Stimulated activated naive B cell treated with anti-CD40 and anti-IgM and Interleukin-4, amounts not matched to agents 10 μg/mL and 1 μg/mL and 100 μg/mL, for 72 hours (primary cell): Measurements from ENCODE around the gene LITAF.
A peak's percentile ranks its signal among the peaks of the same experiment; 100 is the strongest.

Experiments
- ATAC-seq, 2 donors: fragments of 150-1000 bp; cut with Tn5 transposase; replicated peaks; 2 replicates each; pipeline ENCODE4 v1.10.0; 2021; ENCODE audit warnings: moderate library complexity in 1 of 2
- DNase-seq: peaks from one replicate; pipeline ENCODE4 v3.0.0; 2021
- H3K27ac Mint-ChIP-seq: one replicate; pipeline ENCODE4 v1.8.0; 2022; ENCODE audit warnings: mild to moderate bottlenecking, mixed read lengths
- H3K27me3 Mint-ChIP-seq, 2 donors: one replicate each; pipeline ENCODE4 v1.8.0; 2022; ENCODE audit warnings: mixed read lengths in 2 of 2
- H3K36me3 Mint-ChIP-seq, 2 donors: one replicate each; pipeline ENCODE4 v1.8.0; 2022; ENCODE audit warnings: mixed read lengths in 2 of 2, mild to moderate bottlenecking in 1 of 2
- H3K4me1 Mint-ChIP-seq, 2 donors: one replicate each; pipeline ENCODE4 v1.8.0; 2022; ENCODE audit warnings: mixed read lengths in 2 of 2, mild to moderate bottlenecking in 1 of 2
- H3K4me3 Mint-ChIP-seq, 2 donors: one replicate each; pipeline ENCODE4 v1.8.0; 2022; ENCODE audit warnings: mild to moderate bottlenecking in 2 of 2, mixed read lengths in 2 of 2, moderate library complexity in 1 of 2
- H3K9me3 Mint-ChIP-seq, 2 donors: one replicate each; pipeline ENCODE4 v1.8.0; 2022; ENCODE audit warnings: mixed read lengths in 2 of 2, mild to moderate bottlenecking in 1 of 2

The LITAF gene

GRCh38 chr16:11626657-11627291, 40.1 kb upstream of the LITAF start:
- H3K36me3 Mint-ChIP-seq: peaks cover 0 to 4% of the 10 kb centered on the region in 2 donors
- H3K4me3 Mint-ChIP-seq: no peak overlapping the region

DNA sequence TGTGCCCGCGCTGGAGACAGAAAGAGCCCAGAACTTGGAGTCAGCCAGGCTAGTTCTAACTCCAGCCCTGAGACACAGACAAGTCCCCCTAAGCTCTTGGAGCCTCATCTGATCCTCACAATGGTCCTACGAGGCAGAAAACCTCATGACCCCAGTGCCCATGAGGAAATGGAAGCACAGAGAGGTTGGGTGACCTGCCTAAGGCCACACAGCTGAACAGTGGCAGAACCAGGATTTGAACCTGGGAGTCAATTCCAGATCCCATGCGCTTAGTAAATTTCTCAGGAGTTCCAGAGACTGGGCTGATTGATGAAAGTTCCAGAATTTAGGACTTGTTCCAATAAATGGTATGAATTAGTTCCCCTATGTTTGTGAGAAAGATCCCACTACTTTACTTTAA, 39.0 kb upstream of the LITAF start:
- Mint-ChIP-seq H3K9me3 (no peaks in the 10 kb centered on the region), H3K4me1 (peaks cover 48 to 69% of the 10 kb centered on the region in 2 donors), H3K4me3 (no peak overlapping the region), H3K27ac (no peak overlapping the region), H3K36me3 (peaks cover 3 to 4% of the 10 kb centered on the region in 2 donors), H3K27me3 (no peaks in the 10 kb centered on the region)
- DNase-seq (no peak), ATAC-seq (no peak)

More at GRCh38 chr16:11626657-11627291, 40.1 kb upstream of the LITAF start:
- Mint-ChIP-seq H3K27ac (peak overlapping the region; percentile 20), H3K4me1 (peaks cover 43 to 59% of the 10 kb centered on the region in 2 donors), H3K27me3 (no peaks in the 10 kb centered on the region), H3K9me3 (no peaks in the 10 kb centered on the region)
- ATAC-seq (no peak), DNase-seq (no peak)

DNA sequence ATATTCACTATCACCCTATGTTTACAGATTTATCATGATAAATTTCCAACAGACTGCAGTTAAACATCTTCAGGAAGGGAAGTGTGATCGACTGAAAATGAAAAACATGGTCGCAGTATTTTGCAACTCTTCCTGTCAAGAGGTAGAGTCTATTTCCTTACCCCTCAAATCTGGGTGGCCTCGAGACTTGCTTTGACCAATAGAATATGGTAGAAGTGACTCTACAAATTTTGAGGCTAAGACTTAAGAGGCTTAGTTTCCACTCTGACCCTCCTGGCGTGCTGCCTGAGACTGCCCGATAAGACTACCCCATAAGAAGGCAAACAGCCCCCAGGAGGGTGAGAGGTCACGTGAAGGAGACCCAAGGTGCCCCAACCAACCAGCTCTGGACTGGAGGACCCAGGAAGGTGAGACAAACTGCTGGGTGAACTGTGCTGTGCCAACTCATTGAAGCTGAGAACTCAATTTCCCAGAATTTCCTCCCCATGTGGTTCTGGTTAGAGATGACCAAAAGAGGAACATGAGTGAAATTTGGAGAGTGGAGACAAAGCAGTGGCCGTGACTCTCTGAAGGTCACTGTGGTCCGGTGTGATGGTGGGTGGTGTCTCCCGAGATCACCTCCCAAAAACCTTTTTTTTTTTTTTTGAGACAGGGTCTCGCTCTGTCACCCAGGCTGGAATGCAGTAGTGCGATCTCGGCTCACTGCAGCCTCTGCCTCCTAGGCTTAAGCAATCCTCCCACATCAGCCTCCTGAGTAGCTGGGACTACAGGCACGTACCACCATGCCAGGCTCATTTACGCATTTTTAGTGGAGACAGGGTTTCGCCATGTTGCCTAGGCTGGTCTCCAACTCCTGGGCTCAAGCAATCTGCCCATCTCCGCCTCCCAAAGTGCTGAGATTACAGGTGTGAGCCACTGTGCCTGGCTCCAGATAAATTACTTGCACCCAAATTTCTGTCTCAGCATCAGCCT, 38.2 kb upstream of the LITAF start:
- Mint-ChIP-seq H3K4me3 (peak overlapping the region; percentile 34 to 43), H3K36me3 (peaks cover 6 to 8% of the 10 kb centered on the region in 2 donors), H3K4me1 (peaks cover 49 to 69% of the 10 kb centered on the region in 2 donors), H3K9me3 (peaks cover 4% of the 10 kb centered on the region in 2 donors), H3K27me3 (no peaks in the 10 kb centered on the region), H3K27ac (peak overlapping the region; percentile 90)
- DNase-seq (no peak), ATAC-seq (peak; percentile 37 to 42)

DNA sequence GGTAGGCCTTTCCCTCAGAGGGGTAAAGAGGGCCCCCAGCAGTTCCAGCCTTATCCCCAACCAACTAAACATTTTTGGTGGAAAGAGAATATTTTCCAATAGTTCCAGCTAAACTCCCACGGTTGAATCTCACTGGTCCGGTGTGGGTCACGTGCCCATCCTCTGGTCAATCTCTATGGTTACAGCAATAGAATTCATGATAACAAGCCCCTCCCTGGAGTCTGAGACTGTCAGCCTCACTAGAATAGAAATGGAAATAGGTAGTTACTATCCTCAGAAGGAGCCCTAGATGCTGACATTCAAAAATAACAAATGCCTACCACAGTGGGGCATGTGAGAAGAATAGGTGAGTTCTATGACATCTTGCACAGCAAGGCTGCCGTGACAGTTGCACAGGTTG, 37.5 kb upstream of the LITAF start:
- Mint-ChIP-seq H3K4me3 (peak overlapping the region in 1 of 2 donors; percentile 29), H3K27me3 (no peaks in the 10 kb centered on the region), H3K4me1 (peaks cover 47 to 69% of the 10 kb centered on the region in 2 donors), H3K27ac (peak overlapping the region; percentile 90), H3K9me3 (peaks cover 4% of the 10 kb centered on the region in 2 donors), H3K36me3 (peaks cover 6 to 8% of the 10 kb centered on the region in 2 donors)
- DNase-seq (no peak), ATAC-seq (no peak)

DNA sequence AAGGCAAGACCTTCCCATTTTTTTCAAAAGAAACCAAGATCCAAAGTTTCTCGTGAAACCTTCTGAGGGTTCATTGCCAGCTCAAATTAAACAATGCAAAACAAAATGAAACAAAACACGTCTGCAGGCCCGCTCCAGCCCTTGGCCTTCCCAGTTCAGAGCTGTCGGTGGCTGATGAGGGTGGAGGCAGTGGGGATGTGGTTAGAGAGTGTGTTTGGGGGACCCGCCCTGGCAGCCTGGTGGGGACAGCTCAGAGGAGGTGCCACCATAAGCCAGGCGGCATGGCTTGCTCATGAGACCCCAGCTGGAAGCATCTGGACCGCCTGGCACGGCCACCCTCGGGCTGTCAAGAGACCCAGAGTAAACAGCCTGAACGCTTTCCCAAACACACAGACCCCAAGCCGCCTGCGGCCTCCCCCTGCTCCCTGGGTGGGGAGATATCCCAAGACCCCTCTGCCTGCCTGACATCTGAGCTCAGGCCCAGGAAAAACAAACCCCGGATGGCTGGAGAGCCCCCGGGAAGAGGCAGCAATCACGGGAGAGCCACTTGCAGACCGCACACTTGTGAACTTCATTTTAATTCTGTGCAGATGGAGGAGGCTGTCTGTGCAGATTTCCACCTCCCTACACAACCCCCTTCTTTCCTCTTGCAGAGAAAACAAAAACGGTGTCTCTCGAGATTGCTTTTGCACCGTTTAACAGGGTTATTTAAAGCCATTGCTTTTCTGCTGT, 35.4 kb upstream of the LITAF start:
- H3K27me3 Mint-ChIP-seq: no peaks in the 10 kb centered on the region
- peaks cover 4% of the 10 kb centered on the region in 2 donors for H3K9me3 Mint-ChIP-seq
- peak overlapping the region; percentile 86 for H3K27ac Mint-ChIP-seq
- ATAC-seq (peak; percentile 46 to 52), DNase-seq (no peak)
- peaks cover 41 to 67% of the 10 kb centered on the region in 2 donors for H3K4me1 Mint-ChIP-seq
- H3K4me3 Mint-ChIP-seq: peak overlapping the region; percentile 77 to 78
- H3K36me3 Mint-ChIP-seq: peaks cover 6 to 8% of the 10 kb centered on the region in 2 donors

DNA sequence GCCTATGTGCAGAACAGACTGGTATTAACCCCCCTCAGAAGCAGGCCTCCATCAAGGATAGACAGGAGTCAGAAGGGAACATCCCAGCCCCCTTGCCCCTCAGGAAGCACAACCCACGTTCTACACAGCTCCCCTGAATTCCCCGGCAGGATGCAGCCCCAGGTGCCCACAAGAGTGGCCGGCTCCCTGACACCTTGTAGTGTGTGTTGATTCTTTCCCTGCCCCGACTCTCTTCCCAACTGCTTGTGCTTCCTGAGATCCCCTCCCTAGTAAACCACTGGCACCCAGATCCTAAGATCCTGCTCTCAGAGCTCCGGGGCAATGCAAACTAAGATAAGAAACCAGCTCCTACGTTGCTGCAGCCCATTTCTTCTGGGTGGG, 34.8 kb upstream of the LITAF start:
- Mint-ChIP-seq H3K4me3 (peak overlapping the region; percentile 77 to 78), H3K27ac (peak overlapping the region; percentile 86), H3K27me3 (no peaks in the 10 kb centered on the region), H3K9me3 (peaks cover 4% of the 10 kb centered on the region in 2 donors), H3K4me1 (peaks cover 41 to 67% of the 10 kb centered on the region in 2 donors), H3K36me3 (peaks cover 6 to 8% of the 10 kb centered on the region in 2 donors)
- ATAC-seq (no peak), DNase-seq (no peak)

DNA sequence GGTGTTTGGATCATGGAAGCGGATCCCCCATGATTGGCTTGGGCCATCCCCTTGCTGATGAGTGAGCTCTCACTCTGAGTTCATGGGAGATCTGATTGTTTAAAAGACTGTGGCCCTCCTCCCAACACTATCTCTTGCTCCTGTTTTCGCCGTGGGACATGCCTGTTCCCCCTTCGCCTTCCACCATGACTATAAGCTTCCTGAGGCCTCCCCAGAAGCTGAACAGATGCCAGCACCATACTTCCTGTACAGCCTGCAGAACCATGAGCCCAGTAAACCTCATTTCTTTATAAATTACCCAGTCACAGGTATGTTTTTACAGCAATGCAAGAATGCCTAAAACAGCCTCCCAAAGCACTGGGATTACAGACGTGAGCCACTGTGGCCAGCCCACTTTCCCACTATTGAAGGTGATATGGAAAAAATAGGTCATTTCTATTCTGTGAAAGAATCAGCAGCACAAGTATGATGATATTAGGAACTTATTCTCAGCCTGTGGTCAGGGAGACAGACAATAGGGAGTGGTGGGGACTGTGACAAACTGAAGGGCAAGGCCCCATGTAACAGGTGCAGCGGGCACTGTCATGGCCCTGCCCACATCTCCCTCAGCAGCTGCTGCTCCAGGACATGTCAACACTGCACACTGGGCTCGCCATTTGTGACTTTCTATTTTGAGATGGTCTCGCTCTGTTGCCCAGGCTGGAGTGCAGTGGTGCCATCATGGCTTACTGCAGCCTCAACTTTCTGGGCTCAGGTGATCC, 33.7 kb upstream of the LITAF start:
- peaks cover 4% of the 10 kb centered on the region in 2 donors for H3K9me3 Mint-ChIP-seq
- peaks cover 38 to 62% of the 10 kb centered on the region in 2 donors for H3K4me1 Mint-ChIP-seq
- no peak overlapping the region for H3K4me3 Mint-ChIP-seq
- ATAC-seq (peak in 1 of 2 donors; percentile 15), DNase-seq (no peak)
- H3K36me3 Mint-ChIP-seq: peaks cover 6 to 8% of the 10 kb centered on the region in 2 donors
- H3K27ac Mint-ChIP-seq: no peak overlapping the region
- H3K27me3 Mint-ChIP-seq: no peaks in the 10 kb centered on the region

DNA sequence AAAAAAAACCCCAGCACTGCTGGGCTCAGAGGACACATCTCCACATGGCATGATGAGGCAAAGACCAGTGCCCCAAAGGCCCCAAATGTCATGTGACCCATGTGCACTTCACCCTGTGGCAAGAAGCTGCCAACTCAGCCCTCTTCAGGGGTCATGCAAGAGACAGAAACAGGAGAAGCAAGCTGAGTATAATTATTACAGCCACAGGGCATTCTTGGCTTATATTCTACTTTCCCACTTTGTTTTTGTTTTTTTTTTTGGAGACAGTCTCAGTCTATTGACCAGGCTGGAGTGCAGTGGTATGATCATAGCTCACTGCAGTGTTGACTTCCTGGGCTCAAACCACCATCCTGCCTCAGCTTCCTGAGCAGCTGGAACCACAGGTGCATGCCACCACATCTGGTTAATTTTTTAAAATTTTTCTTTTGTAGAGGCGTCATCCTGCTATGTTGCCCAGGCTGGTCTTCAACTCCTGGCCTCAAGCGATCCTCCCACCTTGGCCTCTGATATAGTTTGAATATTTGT, 32.7 kb upstream of the LITAF start:
- Mint-ChIP-seq H3K36me3 (peaks cover 6 to 8% of the 10 kb centered on the region in 2 donors), H3K4me3 (no peak overlapping the region), H3K4me1 (peaks cover 31 to 59% of the 10 kb centered on the region in 2 donors), H3K9me3 (peaks cover 4% of the 10 kb centered on the region in 2 donors), H3K27me3 (no peaks in the 10 kb centered on the region), H3K27ac (peak overlapping the region; percentile 59)
- DNase-seq: no peak
- peak; percentile 64 to 73 for ATAC-seq

DNA sequence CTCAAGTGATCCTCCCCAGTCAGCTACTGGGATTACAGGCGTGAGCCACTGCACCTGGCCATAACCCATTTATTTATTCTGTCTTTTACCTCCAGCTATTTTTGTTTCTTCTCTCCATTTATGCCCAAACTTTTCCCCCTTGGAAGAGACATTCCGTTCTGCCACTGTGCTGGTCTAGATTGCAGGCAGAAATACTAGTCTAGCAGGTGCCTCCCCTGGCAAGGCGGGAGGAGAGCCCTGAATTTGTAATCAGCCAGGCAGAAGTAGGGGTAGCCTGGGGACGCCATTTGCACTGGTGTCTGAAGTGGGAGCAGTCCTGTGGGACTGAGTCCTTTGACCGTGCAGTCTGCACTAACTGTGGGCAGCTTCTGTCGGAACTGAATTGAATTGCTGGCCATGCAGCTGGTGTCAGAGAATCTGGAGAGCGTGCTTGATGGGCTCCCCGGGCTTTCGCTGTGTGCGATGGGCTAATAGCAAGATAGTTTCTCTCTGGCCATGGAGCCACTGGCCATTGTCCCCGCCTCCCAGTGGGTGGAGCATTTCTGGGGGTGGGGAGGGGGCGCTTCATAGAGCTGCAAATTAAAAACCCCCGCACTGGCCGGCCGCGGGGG, 31.5 kb upstream of the LITAF start:
- peaks cover 4 to 6% of the 10 kb centered on the region in 2 donors for H3K36me3 Mint-ChIP-seq
- ATAC-seq: no peak
- DNase-seq: no peak
- no peak overlapping the region for H3K4me3 Mint-ChIP-seq
- H3K27ac Mint-ChIP-seq: peak overlapping the region; percentile 63
- peaks cover 4% of the 10 kb centered on the region in 2 donors for H3K9me3 Mint-ChIP-seq
- H3K4me1 Mint-ChIP-seq: peaks cover 34 to 64% of the 10 kb centered on the region in 2 donors
- H3K27me3 Mint-ChIP-seq: no peaks in the 10 kb centered on the region

DNA sequence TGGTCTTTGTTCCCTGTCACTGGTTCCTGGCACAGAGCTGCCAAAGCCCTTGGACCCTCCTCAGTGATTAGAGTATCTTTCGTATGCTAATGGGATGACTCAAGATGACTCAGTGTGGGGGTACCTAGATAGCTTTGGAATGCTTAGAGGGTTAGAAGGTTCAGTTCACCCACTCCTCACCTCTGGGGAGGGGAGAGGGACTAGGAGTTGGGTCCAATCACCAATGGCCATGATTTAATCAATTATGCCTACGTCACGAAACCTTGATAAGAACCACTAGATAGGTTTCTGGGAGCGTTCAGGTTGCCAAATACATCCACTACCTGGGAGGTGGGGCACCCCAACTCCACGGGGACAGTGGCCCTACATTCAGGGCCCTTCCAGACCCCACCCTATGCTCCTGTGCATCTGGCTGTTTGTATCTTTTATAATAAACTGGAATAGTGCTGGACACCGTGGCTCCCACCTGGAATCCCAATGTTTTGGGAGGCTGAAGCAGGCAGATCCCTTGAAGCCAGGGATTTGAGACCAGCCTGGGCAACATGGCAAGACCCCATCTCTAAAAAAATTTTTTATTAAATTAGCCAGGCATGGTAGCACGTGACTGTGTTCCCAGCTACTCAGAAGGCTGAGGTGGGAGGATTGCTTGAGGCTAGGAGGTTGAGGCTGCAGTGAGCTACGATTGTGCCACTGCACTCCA, 29.2 kb upstream of the LITAF start:
- H3K27me3 Mint-ChIP-seq: peaks cover 0 to 5% of the 10 kb centered on the region in 2 donors
- DNase-seq: no peak
- ATAC-seq: no peak
- H3K36me3 Mint-ChIP-seq: peaks cover 2 to 4% of the 10 kb centered on the region in 2 donors
- H3K9me3 Mint-ChIP-seq: peaks cover 4% of the 10 kb centered on the region in 2 donors
- no peak overlapping the region for H3K27ac Mint-ChIP-seq
- peaks cover 32 to 61% of the 10 kb centered on the region in 2 donors for H3K4me1 Mint-ChIP-seq
- no peak overlapping the region for H3K4me3 Mint-ChIP-seq

DNA sequence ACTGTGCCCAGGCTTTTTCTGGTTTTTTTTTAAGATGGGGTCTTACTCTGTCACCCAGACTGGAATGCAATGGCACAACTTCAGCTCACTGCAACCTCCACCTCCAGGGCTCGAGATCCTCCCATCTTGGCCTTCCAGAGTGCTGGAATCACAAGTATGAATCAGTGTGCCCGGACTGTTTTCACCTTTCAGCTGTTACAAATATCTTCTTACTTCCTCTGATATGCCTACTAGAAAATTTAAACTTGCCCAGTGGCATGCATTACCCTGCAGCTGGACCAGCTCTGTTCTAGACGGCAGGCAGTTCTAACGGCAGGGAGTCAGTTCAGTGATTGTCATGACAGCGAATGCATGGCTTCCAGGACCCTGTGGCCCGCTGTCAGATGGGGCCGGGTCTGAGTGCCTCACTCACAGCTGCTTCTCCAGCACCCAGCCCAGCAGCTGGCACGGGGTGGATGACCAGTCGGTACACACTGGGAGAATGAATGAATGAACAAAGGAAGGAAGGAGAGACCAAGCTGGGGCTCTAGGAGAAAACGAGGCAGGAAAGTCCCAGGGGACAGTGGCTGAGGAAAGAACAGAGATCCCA, 28.0 kb upstream of the LITAF start:
- Mint-ChIP-seq H3K4me3 (no peak overlapping the region), H3K36me3 (no peaks in the 10 kb centered on the region), H3K27ac (no peak overlapping the region), H3K4me1 (peaks cover 34 to 58% of the 10 kb centered on the region in 2 donors), H3K9me3 (no peaks in the 10 kb centered on the region), H3K27me3 (peaks cover 5 to 12% of the 10 kb centered on the region in 2 donors)
- ATAC-seq (no peak), DNase-seq (no peak)
